SJCRH30 (cell line): ENCODE data around the gene ITGA6. TPM values are rescaled to one million over a fixed set of nuclear protein-coding genes. Genes with fewer than 3 reads are reported as not detected.

Source experiments
- DNase-seq, 2 experiments: peaks; one replicate each; pipeline ENCODE4 v3.0.0-alpha.2; 2015 to 2020
- H3K27ac ChIP-seq: fragments of 250-450 bp; sonication (Bioruptor Pico); 2 replicates; pipeline ENCODE4 v1.5.1; 2020; ENCODE audit warnings: mild to moderate bottlenecking, moderate library complexity
- H3K27me3 ChIP-seq: fragments of 250-450 bp; sonication (Bioruptor Pico); 2 replicates; pipeline ENCODE4 v1.5.1; 2020; ENCODE audit warnings: mild to moderate bottlenecking, moderate library complexity
- H3K36me3 ChIP-seq: fragments of 250-450 bp; sonication (Bioruptor Pico); 2 replicates; pipeline ENCODE4 v1.5.1; 2020; ENCODE audit warnings: mild to moderate bottlenecking, moderate library complexity
- H3K4me1 ChIP-seq: fragments of 250-450 bp; sonication (Bioruptor Pico); 2 replicates; pipeline ENCODE4 v1.5.1; 2020; ENCODE audit warnings: mild to moderate bottlenecking, moderate library complexity
- H3K4me3 ChIP-seq: fragments of 250-450 bp; sonication (Bioruptor Pico); 2 replicates; pipeline ENCODE4 v1.5.1; 2020; ENCODE audit warnings: mild to moderate bottlenecking, moderate library complexity
- H3K9me3 ChIP-seq: fragments of 250-450 bp; sonication (Bioruptor Pico); replicated peaks from 2 replicates; pipeline ENCODE4 v1.5.1; 2020; ENCODE audit warnings: mild to moderate bottlenecking, moderate library complexity
- total RNA-seq: library from RNA; depleted of rRNA; stranded (reverse); fragments of >200 nt; shearing (Covaris generic); gene quantifications from 2 replicates; pipeline ENCODE4 v1.2.3, GENCODE V29; 2014; rRNA removed

ITGA6 gene
- total RNA-seq, result 52.3 and 57.8 TPM in 2 replicates

GRCh38 chr2:172427256-172427989 is at the start of gene ITGA6:
TSS of gene ITGA6 (plus strand) at chr2:172427586.
- peak; percentile 79 to 85 for DNase-seq
- Histone ChIP-seq H3K9me3 (no peaks in the 10 kb centered on the region), H3K27me3 (no peaks in the 10 kb centered on the region), H3K36me3 (no peaks in the 10 kb centered on the region), H3K4me3 (peak within 1 kb of the TSS; percentile 69), H3K4me1 (peaks cover 24% of the 10 kb centered on the region), H3K27ac (peak within 1 kb of the TSS; percentile 61)

- H3K27ac ChIP-seq, result no peak overlapping the region
- DNase-seq, result no peak
- H3K27me3 ChIP-seq, result no peaks in the 10 kb centered on the region
- no peaks in the 10 kb centered on the region for H3K36me3 ChIP-seq
- no peaks in the 10 kb centered on the region for H3K9me3 ChIP-seq
- no peak overlapping the region for H3K4me3 ChIP-seq
- no peaks in the 10 kb centered on the region for H3K4me1 ChIP-seq
Measured at GRCh38 chr2:172380436-172381274, 46.7 kb upstream of the ITGA6 start.

- Histone ChIP-seq H3K36me3 (no peaks in the 10 kb centered on the region), H3K27me3 (no peaks in the 10 kb centered on the region), H3K4me1 (no peaks in the 10 kb centered on the region), H3K9me3 (no peaks in the 10 kb centered on the region), H3K27ac (no peak overlapping the region), H3K4me3 (no peak overlapping the region)
- no peak for DNase-seq
Measured at GRCh38 chr2:172381275-172382027, 45.9 kb upstream of the ITGA6 start.

- Histone ChIP-seq H3K4me3 (no peak overlapping the region), H3K9me3 (no peaks in the 10 kb centered on the region), H3K4me1 (no peaks in the 10 kb centered on the region), H3K36me3 (no peaks in the 10 kb centered on the region), H3K27me3 (no peaks in the 10 kb centered on the region), H3K27ac (no peak overlapping the region)
- DNase-seq, result no peak
Measured at GRCh38 chr2:172387361-172387760, 40.0 kb upstream of the ITGA6 start.

- Histone ChIP-seq H3K27ac (no peak overlapping the region), H3K36me3 (no peaks in the 10 kb centered on the region), H3K4me1 (no peaks in the 10 kb centered on the region), H3K4me3 (no peak overlapping the region), H3K27me3 (no peaks in the 10 kb centered on the region), H3K9me3 (no peaks in the 10 kb centered on the region)
- no peak for DNase-seq
Measured at GRCh38 chr2:172389685-172390339, 37.6 kb upstream of the ITGA6 start.

- H3K27ac ChIP-seq, result no peak overlapping the region
- H3K9me3 ChIP-seq, result no peaks in the 10 kb centered on the region
- H3K4me3 ChIP-seq, result no peak overlapping the region
- no peak for DNase-seq
- no peaks in the 10 kb centered on the region for H3K36me3 ChIP-seq
- H3K27me3 ChIP-seq, result no peaks in the 10 kb centered on the region
- H3K4me1 ChIP-seq, result peaks cover 22% of the 10 kb centered on the region
Measured at GRCh38 chr2:172394002-172394401, 33.4 kb upstream of the ITGA6 start.

GRCh38 chr2:172395503-172395902 is 31.9 kb upstream of the ITGA6 start:
- no peak overlapping the region for H3K27ac ChIP-seq
- no peaks in the 10 kb centered on the region for H3K9me3 ChIP-seq
- no peaks in the 10 kb centered on the region for H3K36me3 ChIP-seq
- no peak for DNase-seq
- no peaks in the 10 kb centered on the region for H3K27me3 ChIP-seq
- H3K4me3 ChIP-seq, result no peak overlapping the region
- H3K4me1 ChIP-seq, result peaks cover 24% of the 10 kb centered on the region

- Histone ChIP-seq H3K9me3 (no peaks in the 10 kb centered on the region), H3K4me3 (no peak overlapping the region), H3K27me3 (no peaks in the 10 kb centered on the region), H3K4me1 (peaks cover 24% of the 10 kb centered on the region), H3K36me3 (no peaks in the 10 kb centered on the region), H3K27ac (no peak overlapping the region; the same call in 1 of the 2 replicates)
- DNase-seq, result peak; percentile 87 to 92
Measured at GRCh38 chr2:172397148-172397834, 30.1 kb upstream of the ITGA6 start.

- DNase-seq, result no peak
Measured at GRCh38 chr2:172398440-172398839, 28.9 kb upstream of the ITGA6 start.

GRCh38 chr2:172399765-172400164 is 27.6 kb upstream of the ITGA6 start:
- no peak for DNase-seq
- H3K27me3 ChIP-seq, result no peaks in the 10 kb centered on the region
- H3K4me3 ChIP-seq, result no peak overlapping the region
- no peak overlapping the region for H3K27ac ChIP-seq
- no peaks in the 10 kb centered on the region for H3K36me3 ChIP-seq
- peaks cover 24% of the 10 kb centered on the region for H3K4me1 ChIP-seq
- no peaks in the 10 kb centered on the region for H3K9me3 ChIP-seq

More at GRCh38 chr2:172398440-172398839, 28.9 kb upstream of the ITGA6 start:
- Histone ChIP-seq H3K9me3 (no peaks in the 10 kb centered on the region), H3K36me3 (no peaks in the 10 kb centered on the region), H3K27me3 (no peaks in the 10 kb centered on the region), H3K27ac (no peak overlapping the region), H3K4me3 (no peak overlapping the region), H3K4me1 (peaks cover 24% of the 10 kb centered on the region)

- DNase-seq, result no peak
- Histone ChIP-seq H3K27me3 (no peaks in the 10 kb centered on the region), H3K4me1 (peaks cover 16% of the 10 kb centered on the region), H3K9me3 (no peaks in the 10 kb centered on the region), H3K36me3 (no peaks in the 10 kb centered on the region), H3K4me3 (no peak overlapping the region), H3K27ac (no peak overlapping the region)
Measured at GRCh38 chr2:172402198-172402597, 25.2 kb upstream of the ITGA6 start.

GRCh38 chr2:172403402-172403801 is 24.0 kb upstream of the ITGA6 start:
- Histone ChIP-seq H3K4me3 (no peak overlapping the region), H3K4me1 (peaks cover 4% of the 10 kb centered on the region), H3K9me3 (no peaks in the 10 kb centered on the region; the same call in 1 of the 2 replicates), H3K27me3 (no peaks in the 10 kb centered on the region), H3K27ac (no peak overlapping the region), H3K36me3 (no peaks in the 10 kb centered on the region)
- no peak for DNase-seq

GRCh38 chr2:172403881-172404468 is 23.4 kb upstream of the ITGA6 start:
- no peak for DNase-seq
- Histone ChIP-seq H3K27ac (no peak overlapping the region), H3K27me3 (no peaks in the 10 kb centered on the region), H3K4me3 (no peak overlapping the region), H3K4me1 (peaks cover 2% of the 10 kb centered on the region), H3K36me3 (no peaks in the 10 kb centered on the region), H3K9me3 (no peaks in the 10 kb centered on the region; the same call in 1 of the 2 replicates)
